SU-DHL-6 (cell line): ENCODE data around the gene PARP2.

Experiments used
- EZH2phosphoT487 ChIP-seq: fragments of 200-600 bp; sonication (generic), shearing (Covaris generic); conservative IDR thresholded peaks from 2 replicates; pipeline ENCODE4 v1.6.1; 2018; ENCODE audit warnings: mild to moderate bottlenecking, antibody characterized with exemption, low read length, moderate library complexity, mixed read lengths
- TF ChIP-seq, protein P1 (sequence below): fragments of 200-600 bp; sonication (generic); IDR thresholded peaks from one replicate; pipeline ENCODE4 v1.5.1; 2017; ENCODE audit warnings: antibody characterized with exemption, mild to moderate bottlenecking, low read length, moderate library complexity; ENCODE audit not compliant: insufficient read depth, poor library complexity, severe bottlenecking

DNA sequence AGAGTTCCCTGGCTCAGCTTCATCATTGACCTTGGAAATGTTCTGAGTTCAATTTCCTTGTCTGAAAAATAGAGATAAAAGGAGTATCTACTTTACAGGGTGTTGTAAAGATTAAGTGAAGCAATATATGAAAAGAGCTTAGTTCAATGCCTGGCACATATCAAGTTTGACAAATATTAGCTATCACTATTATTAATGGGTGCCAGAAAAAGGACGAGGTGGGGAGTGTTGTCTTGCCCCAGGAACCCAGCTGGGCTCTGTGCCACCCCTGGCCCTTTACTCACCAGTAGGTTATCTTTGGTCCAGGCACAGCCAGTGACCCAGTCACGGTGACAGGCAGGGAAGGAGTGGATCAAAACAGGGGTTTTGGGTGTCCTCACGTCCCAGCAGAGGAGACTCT lies 32.0 kb downstream of the PARP2 start:
- TF ChIP-seq, protein P1, sequence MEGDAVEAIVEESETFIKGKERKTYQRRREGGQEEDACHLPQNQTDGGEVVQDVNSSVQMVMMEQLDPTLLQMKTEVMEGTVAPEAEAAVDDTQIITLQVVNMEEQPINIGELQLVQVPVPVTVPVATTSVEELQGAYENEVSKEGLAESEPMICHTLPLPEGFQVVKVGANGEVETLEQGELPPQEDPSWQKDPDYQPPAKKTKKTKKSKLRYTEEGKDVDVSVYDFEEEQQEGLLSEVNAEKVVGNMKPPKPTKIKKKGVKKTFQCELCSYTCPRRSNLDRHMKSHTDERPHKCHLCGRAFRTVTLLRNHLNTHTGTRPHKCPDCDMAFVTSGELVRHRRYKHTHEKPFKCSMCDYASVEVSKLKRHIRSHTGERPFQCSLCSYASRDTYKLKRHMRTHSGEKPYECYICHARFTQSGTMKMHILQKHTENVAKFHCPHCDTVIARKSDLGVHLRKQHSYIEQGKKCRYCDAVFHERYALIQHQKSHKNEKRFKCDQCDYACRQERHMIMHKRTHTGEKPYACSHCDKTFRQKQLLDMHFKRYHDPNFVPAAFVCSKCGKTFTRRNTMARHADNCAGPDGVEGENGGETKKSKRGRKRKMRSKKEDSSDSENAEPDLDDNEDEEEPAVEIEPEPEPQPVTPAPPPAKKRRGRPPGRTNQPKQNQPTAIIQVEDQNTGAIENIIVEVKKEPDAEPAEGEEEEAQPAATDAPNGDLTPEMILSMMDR = no peak
- TF ChIP-seq EZH2phosphoT487 = no peak
